Panc1 (cell line): ENCODE measurements around the gene COX7A1.

ENCODE experiments used
- POLR2AphosphoS5 ChIP-seq: IDR thresholded peaks from 2 replicates; pipeline ENCODE4 v1.6.1; 2012; ENCODE audit warnings: mild to moderate bottlenecking, low read depth, low read length, moderate library complexity
- TF ChIP-seq, protein P1 (sequence below): fragments of 450-650 bp; IDR thresholded peaks from 2 replicates; pipeline ENCODE4 v1.5.1; 2017; ENCODE audit warnings: mild to moderate bottlenecking
- TF ChIP-seq, protein P2 (sequence below), 2 experiments: IDR thresholded peaks; 2 replicates each; pipeline ENCODE4 v1.6.1; 2011 to 2012; ENCODE audit warnings: low read depth in 2 of 2, control low read depth in 1 of 2, low read length in 1 of 2, mild to moderate bottlenecking in 1 of 2, moderate library complexity in 1 of 2; ENCODE audit not compliant: insufficient read depth in 1 of 2

DNA sequence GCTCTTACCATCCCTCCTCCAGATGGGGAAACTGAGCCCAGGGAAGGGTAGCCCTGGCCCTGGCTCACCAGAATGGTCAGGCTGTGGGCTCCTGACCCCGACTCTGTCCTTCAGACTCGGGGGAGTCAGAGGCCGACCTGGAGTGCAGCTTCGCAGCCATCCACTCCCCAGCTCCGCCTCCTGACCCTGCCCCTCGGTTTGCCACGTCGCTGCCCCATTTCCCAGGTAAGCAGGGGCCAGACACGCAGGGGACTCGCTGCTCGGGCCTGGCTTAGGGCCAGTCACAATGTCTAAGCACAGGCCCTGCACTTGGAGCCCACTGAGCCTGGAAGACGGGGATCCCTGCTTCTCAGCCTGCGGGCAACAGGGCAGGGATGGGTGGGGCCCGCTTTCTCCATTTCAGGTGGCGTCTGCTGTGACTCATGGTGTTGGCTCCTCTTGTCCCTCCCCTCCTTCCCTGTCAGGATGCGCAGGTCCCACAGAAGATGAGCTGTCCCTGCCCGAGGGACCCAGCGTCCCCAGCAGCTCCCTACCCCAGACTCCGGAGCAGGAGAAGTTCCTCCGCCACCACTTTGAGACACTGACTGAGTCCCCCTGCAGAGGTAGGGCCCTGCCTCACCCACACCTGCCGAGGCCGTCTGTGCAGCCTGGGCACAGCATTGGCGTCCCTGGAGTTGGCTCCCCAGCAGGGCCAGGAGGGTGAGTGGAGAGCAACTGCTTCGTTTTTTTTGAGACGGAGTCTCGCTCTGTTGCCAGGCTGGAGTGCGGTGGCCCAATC, 50.5 kb downstream of the COX7A1 start:
- no peak for TF ChIP-seq POLR2AphosphoS5
- TF ChIP-seq, protein P1, sequence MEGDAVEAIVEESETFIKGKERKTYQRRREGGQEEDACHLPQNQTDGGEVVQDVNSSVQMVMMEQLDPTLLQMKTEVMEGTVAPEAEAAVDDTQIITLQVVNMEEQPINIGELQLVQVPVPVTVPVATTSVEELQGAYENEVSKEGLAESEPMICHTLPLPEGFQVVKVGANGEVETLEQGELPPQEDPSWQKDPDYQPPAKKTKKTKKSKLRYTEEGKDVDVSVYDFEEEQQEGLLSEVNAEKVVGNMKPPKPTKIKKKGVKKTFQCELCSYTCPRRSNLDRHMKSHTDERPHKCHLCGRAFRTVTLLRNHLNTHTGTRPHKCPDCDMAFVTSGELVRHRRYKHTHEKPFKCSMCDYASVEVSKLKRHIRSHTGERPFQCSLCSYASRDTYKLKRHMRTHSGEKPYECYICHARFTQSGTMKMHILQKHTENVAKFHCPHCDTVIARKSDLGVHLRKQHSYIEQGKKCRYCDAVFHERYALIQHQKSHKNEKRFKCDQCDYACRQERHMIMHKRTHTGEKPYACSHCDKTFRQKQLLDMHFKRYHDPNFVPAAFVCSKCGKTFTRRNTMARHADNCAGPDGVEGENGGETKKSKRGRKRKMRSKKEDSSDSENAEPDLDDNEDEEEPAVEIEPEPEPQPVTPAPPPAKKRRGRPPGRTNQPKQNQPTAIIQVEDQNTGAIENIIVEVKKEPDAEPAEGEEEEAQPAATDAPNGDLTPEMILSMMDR = no peak
- TF ChIP-seq, protein P2, sequence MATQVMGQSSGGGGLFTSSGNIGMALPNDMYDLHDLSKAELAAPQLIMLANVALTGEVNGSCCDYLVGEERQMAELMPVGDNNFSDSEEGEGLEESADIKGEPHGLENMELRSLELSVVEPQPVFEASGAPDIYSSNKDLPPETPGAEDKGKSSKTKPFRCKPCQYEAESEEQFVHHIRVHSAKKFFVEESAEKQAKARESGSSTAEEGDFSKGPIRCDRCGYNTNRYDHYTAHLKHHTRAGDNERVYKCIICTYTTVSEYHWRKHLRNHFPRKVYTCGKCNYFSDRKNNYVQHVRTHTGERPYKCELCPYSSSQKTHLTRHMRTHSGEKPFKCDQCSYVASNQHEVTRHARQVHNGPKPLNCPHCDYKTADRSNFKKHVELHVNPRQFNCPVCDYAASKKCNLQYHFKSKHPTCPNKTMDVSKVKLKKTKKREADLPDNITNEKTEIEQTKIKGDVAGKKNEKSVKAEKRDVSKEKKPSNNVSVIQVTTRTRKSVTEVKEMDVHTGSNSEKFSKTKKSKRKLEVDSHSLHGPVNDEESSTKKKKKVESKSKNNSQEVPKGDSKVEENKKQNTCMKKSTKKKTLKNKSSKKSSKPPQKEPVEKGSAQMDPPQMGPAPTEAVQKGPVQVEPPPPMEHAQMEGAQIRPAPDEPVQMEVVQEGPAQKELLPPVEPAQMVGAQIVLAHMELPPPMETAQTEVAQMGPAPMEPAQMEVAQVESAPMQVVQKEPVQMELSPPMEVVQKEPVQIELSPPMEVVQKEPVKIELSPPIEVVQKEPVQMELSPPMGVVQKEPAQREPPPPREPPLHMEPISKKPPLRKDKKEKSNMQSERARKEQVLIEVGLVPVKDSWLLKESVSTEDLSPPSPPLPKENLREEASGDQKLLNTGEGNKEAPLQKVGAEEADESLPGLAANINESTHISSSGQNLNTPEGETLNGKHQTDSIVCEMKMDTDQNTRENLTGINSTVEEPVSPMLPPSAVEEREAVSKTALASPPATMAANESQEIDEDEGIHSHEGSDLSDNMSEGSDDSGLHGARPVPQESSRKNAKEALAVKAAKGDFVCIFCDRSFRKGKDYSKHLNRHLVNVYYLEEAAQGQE (IDR thresholded peaks at IDR 0.05; ENCODE audit: insufficient read depth in 1 of 2, low read depth in 2 of 2, low read length in 1 of 2) = no peak
